ENCODE results near the gene QARS1. TPM values are rescaled to one million over a fixed set of nuclear protein-coding genes. Genes with fewer than 3 reads are reported as not detected.
A peak's percentile ranks its signal among the peaks of the same experiment; 100 is the strongest.

The QARS1 gene
- total and polyA plus RNA-seq, 10 of the 15 experiments (the other 5 are each of a cell fraction or from before 2014, with no cell fraction given) = 168 to 476 (median 318) TPM

DNA sequence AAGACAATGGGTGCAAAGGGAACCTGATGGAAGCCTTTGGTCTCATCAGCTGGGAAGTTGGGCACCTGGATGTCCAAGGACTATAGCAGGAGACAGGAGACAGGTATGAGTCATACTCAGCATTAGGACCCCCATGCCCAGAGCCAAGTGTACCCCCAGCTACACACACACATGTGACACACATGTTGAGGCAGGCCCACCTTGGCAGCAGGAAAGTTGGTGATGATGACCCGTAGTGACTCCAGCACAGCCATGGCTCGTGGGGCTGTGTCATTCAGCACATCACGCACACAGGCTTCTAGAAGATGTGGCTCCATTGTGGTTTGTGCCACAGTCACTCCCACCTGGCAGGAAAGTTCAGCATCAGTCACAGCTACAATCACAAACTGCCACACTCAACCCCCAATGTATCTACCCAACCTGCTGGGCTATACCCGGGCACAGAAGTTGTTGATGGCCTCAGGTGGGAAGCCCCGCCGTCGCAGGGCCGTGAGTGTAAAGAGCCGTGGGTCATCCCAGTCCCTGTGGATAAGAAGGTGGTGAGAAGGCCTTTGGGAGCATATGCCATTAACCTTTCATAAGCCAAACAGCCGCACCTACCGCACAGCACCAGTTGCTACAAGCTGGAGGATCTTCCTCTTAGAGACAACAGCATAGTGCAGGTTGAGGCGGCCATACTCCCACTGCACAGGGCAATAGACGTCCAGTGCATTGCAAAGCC is 5.5 kb downstream of the QARS1 start:
- 87% methylated on average over 13 of the region's 13 CpGs for WGBS (ENCODE audit: insufficient coverage, insufficient replicate concordance, low lambda C conversion rate, missing lambda C conversion rate)
- intact Hi-C loops (cut with micrococcal nuclease; ENCODE audit: unreplicated experiment) (loop anchor here (10.0 kb wide), 1 partner anchor 316 kb away; the partner anchor contains the start of genes RHOA and TCTA), in situ Hi-C loops (cut with MboI) (no loop called here)
- Histone ChIP-seq H3K9me3 (replicated peaks; ENCODE audit: control insufficient read depth, insufficient read depth, low read length) (no peaks in the 10 kb centered on the region), H3K27me3 (replicated peaks in 1 of 2; ENCODE audit: control insufficient read depth in 2 of 2, insufficient read depth in 2 of 2, low read length in 1 of 2) (no peaks in the 10 kb centered on the region), H3K4me2 (ENCODE audit: control insufficient read depth, insufficient read depth) (no peak overlapping the region), H3K4me1 (ENCODE audit: control insufficient read depth, insufficient read depth, low read length) (peaks cover 14% of the 10 kb centered on the region), H3K4me3 (no peak overlapping the region), H3K27ac (ENCODE audit: control insufficient read depth, insufficient read depth) (no peak overlapping the region), H3K79me2 (ENCODE audit: control insufficient read depth, insufficient read depth, low read length) (peaks cover 10% of the 10 kb centered on the region), H2AFZ (ENCODE audit: control insufficient read depth, low read depth, low read length) (no peak overlapping the region), H3K9ac (ENCODE audit: control insufficient read depth, insufficient read depth, low read length) (no peak overlapping the region), H4K20me1 (ENCODE audit: control insufficient read depth, insufficient read depth) (no peaks in the 10 kb centered on the region; the same call in 1 of the 2 replicates), H3K36me3 (ENCODE audit: control insufficient read depth in 2 of 2, insufficient read depth in 2 of 2, low read length in 1 of 2) (peaks cover 30 to 32% of the 10 kb centered on the region in 2 experiments)
- ChIA-PET CTCF (no interaction called here), SMC1A (ENCODE audit: uncharacterized antibody, unreplicated experiment) (no interaction called here), POLR2A (no interaction called here), RAD21 (ENCODE audit: unreplicated experiment) (no interaction called here)
- no peak for TF ChIP-seq NKRF (conservative IDR thresholded peaks at IDR 0.05)
- TF ChIP-seq KLF5 (IDR thresholded peaks at IDR 0.05; ENCODE audit: partially characterized antibody) = no peak
- no peak for TF ChIP-seq CREM (IDR thresholded peaks at IDR 0.05; ENCODE audit: low read depth)
- TF ChIP-seq ZNF274 (IDR thresholded peaks at IDR 0.05; ENCODE audit: insufficient read depth, insufficient read length) = no peak
- TF ChIP-seq SPI1 (IDR thresholded peaks at IDR 0.05; ENCODE audit: borderline replicate concordance, insufficient read depth, low read depth, low read length) = no peak
- no peak for TF ChIP-seq HDAC6 (IDR thresholded peaks at IDR 0.05; ENCODE audit: unreplicated experiment)
- no peak for TF ChIP-seq TBL1XR1 (IDR thresholded peaks at IDR 0.05; ENCODE audit: low read depth, low read length)
- no peak for TF ChIP-seq POLR2A (IDR thresholded peaks at IDR 0.05; ENCODE audit: low read depth, low read length)
- peak; percentile 35 for TF ChIP-seq PBX3 (IDR thresholded peaks at IDR 0.05; ENCODE audit: insufficient replicate concordance, low read depth, low read length)
- no peak for TF ChIP-seq JUND (IDR thresholded peaks at IDR 0.05; ENCODE audit: low read depth, low read length)
- TF ChIP-seq, protein P1, sequence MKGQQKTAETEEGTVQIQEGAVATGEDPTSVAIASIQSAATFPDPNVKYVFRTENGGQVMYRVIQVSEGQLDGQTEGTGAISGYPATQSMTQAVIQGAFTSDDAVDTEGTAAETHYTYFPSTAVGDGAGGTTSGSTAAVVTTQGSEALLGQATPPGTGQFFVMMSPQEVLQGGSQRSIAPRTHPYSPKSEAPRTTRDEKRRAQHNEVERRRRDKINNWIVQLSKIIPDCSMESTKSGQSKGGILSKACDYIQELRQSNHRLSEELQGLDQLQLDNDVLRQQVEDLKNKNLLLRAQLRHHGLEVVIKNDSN (IDR thresholded peaks at IDR 0.05; ENCODE audit: borderline replicate concordance, extremely low read length, insufficient read depth, low read depth, low read length) = no peak
- TF ChIP-seq, protein P2, sequence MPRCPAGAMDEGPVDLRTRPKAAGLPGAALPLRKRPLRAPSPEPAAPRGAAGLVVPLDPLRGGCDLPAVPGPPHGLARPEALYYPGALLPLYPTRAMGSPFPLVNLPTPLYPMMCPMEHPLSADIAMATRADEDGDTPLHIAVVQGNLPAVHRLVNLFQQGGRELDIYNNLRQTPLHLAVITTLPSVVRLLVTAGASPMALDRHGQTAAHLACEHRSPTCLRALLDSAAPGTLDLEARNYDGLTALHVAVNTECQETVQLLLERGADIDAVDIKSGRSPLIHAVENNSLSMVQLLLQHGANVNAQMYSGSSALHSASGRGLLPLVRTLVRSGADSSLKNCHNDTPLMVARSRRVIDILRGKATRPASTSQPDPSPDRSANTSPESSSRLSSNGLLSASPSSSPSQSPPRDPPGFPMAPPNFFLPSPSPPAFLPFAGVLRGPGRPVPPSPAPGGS (IDR thresholded peaks at IDR 0.05; ENCODE audit: borderline replicate concordance, insufficient read depth, low read depth, low read length, poor library complexity, severe bottlenecking) = peak; percentile 95
- no peak for TF ChIP-seq SREBF1 (IDR thresholded peaks at IDR 0.05; ENCODE audit: low read length)
- no peak for FAIRE-seq
- DNase-seq (ENCODE audit: low read depth, low spot score) = no peak
- BruUV-seq (replicated peaks) = no TSS peak
- ATAC-seq = no peak
